ENCODE results near the gene SDR9C7.
"Not testable (repeated sequence)": the region's sequence is repeated elsewhere in the genome, so short reads cannot be mapped to it uniquely, and the experiment has no call there.

The SDR9C7 gene

GRCh38 chr12:56914256-56914655 is 20.0 kb downstream of the SDR9C7 start:
- DNase-seq = no peak

- DNase-seq = not testable (repeated sequence)
These were observed 24.8 kb downstream of the SDR9C7 start for GRCh38 chr12:56909403-56909802.

GRCh38 chr12:56908136-56908535 is 26.1 kb downstream of the SDR9C7 start:
- DNase-seq = no peak

- no peak for DNase-seq
These were observed 28.4 kb downstream of the SDR9C7 start for GRCh38 chr12:56905852-56906251.

- DNase-seq = no peak
These were observed 30.8 kb downstream of the SDR9C7 start for GRCh38 chr12:56903374-56903773.

- not testable (repeated sequence) for DNase-seq
These were observed 32.9 kb downstream of the SDR9C7 start for GRCh38 chr12:56901313-56901712.

- no peak for DNase-seq
These were observed 33.6 kb downstream of the SDR9C7 start for GRCh38 chr12:56900583-56900982.

GRCh38 chr12:56898938-56899337 is 35.3 kb downstream of the SDR9C7 start:
- DNase-seq = no peak

GRCh38 chr12:56897844-56898361 is 36.3 kb downstream of the SDR9C7 start:
- no peak for DNase-seq

GRCh38 chr12:56896082-56896481 is 38.1 kb downstream of the SDR9C7 start:
- DNase-seq = no peak

GRCh38 chr12:56894698-56895368 is 39.4 kb downstream of the SDR9C7 start:
- no peak for DNase-seq

GRCh38 chr12:56891885-56892284 is 42.3 kb downstream of the SDR9C7 start:
- not testable (repeated sequence) for DNase-seq

- no peak for DNase-seq
These were observed 47.9 kb downstream of the SDR9C7 start for GRCh38 chr12:56886319-56886718.

GRCh38 chr12:56885316-56885715 is 48.9 kb downstream of the SDR9C7 start:
- DNase-seq = no peak

- no peak for DNase-seq
These were observed 49.8 kb downstream of the SDR9C7 start for GRCh38 chr12:56884421-56884820.

GRCh38 chr12:56882407-56882806 is 51.8 kb downstream of the SDR9C7 start:
- not testable (repeated sequence) for DNase-seq

GRCh38 chr12:56880125-56880992 is 53.8 kb downstream of the SDR9C7 start:
- no peak for DNase-seq

GRCh38 chr12:56879240-56880124 is 54.7 kb downstream of the SDR9C7 start:
- not testable (repeated sequence) for DNase-seq

- no peak for DNase-seq
These were observed 56.2 kb downstream of the SDR9C7 start for GRCh38 chr12:56878010-56878339.

- no peak for DNase-seq
These were observed 56.8 kb downstream of the SDR9C7 start for GRCh38 chr12:56877195-56878009.

- no peak for DNase-seq
These were observed 59.4 kb downstream of the SDR9C7 start for GRCh38 chr12:56874821-56875220.

- DNase-seq = no peak
These were observed 60.8 kb downstream of the SDR9C7 start for GRCh38 chr12:56873382-56873781.

All from midbrain (tissue), 1 donor.